ENCODE data around the gene HMBS. TPM values are rescaled to one million over a fixed set of nuclear protein-coding genes. Genes with fewer than 3 reads are reported as not detected.
"Not testable (repeated sequence)": the region's sequence is repeated elsewhere in the genome, so short reads cannot be mapped to it uniquely, and the experiment has no call there.

HMBS gene
- total RNA-seq, 1 donor from 2014 or later, result 30.1 TPM

- no peak for DNase-seq (ENCODE audit: low spot score)
Observed at GRCh38 chr11:119118227-119118626, 33.5 kb downstream of the HMBS start.

- DNase-seq (ENCODE audit: low spot score), result no peak
Observed at GRCh38 chr11:119118946-119119345, 34.3 kb downstream of the HMBS start.

- no peak for DNase-seq (ENCODE audit: low spot score)
Observed at GRCh38 chr11:119120639-119121007, 35.9 kb downstream of the HMBS start.

GRCh38 chr11:119121008-119121810 lies 36.5 kb downstream of the HMBS start, which contains the start of gene HINFP:
Gene HINFP, plus strand, starts transcription at chr11:119121580. Its CDS starts 5,365 bp downstream, at chr11:119126945.
- peak; percentile 100 for DNase-seq (ENCODE audit: low spot score)

GRCh38 chr11:119121811-119122124 lies 37.1 kb downstream of the HMBS start:
- DNase-seq (ENCODE audit: low spot score), result no peak

GRCh38 chr11:119125821-119126220 lies 41.1 kb downstream of the HMBS start:
- DNase-seq (ENCODE audit: low spot score), result no peak

- DNase-seq (ENCODE audit: low spot score), result peak; percentile 38
Observed at GRCh38 chr11:119126675-119127268, 42.1 kb downstream of the HMBS start.

GRCh38 chr11:119130662-119131061 lies 46.0 kb downstream of the HMBS start:
- DNase-seq (ENCODE audit: low spot score), result no peak

- no peak for DNase-seq (ENCODE audit: low spot score)
Observed at GRCh38 chr11:119134389-119134978, 49.8 kb downstream of the HMBS start.

- DNase-seq (ENCODE audit: low spot score), result not testable (repeated sequence)
Observed at GRCh38 chr11:119139276-119139675, 54.6 kb downstream of the HMBS start.

Other genes with a start within 250 kb of the HMBS start
- 0.48 TPM for gene CXCR5, start 201.0 kb upstream of the HMBS start, total RNA-seq (ENCODE audit: insufficient read depth, low replicate concordance)
- gene BCL9L, start 159.0 kb upstream of the HMBS start, total RNA-seq (ENCODE audit: insufficient read depth, low replicate concordance), result 15.9 TPM
- not detected for gene UPK2, start 128.6 kb upstream of the HMBS start, total RNA-seq (ENCODE audit: insufficient read depth, low replicate concordance)
- not detected for gene FOXR1, start 113.1 kb upstream of the HMBS start, total RNA-seq (ENCODE audit: insufficient read depth, low replicate concordance)
- 44.1 TPM for gene CENATAC, start 86.7 kb upstream of the HMBS start, total RNA-seq (ENCODE audit: insufficient read depth, low replicate concordance)
- gene RPS25, start 66.5 kb upstream of the HMBS start, total RNA-seq (ENCODE audit: insufficient read depth, low replicate concordance), result 2,427 TPM
- gene TRAPPC4, start 66.1 kb upstream of the HMBS start, total RNA-seq (ENCODE audit: insufficient read depth, low replicate concordance), result 62.6 TPM
- 18.5 TPM for gene SLC37A4, start 54.0 kb upstream of the HMBS start, total RNA-seq (ENCODE audit: insufficient read depth, low replicate concordance)
- 31.5 TPM for gene HYOU1, start 27.7 kb upstream of the HMBS start, total RNA-seq (ENCODE audit: insufficient read depth, low replicate concordance)
- gene VPS11, start 17.1 kb upstream of the HMBS start, total RNA-seq (ENCODE audit: insufficient read depth, low replicate concordance), result 12.8 TPM
- 29.9 TPM for gene DPAGT1, start 17.0 kb downstream of the HMBS start, total RNA-seq (ENCODE audit: insufficient read depth, low replicate concordance)
- gene C2CD2L, start 22.5 kb downstream of the HMBS start, total RNA-seq (ENCODE audit: insufficient read depth, low replicate concordance), result 1.9 TPM
- gene HINFP, start 36.7 kb downstream of the HMBS start, total RNA-seq (ENCODE audit: insufficient read depth, low replicate concordance), result 44.8 TPM
- 0.96 TPM for gene ABCG4, start 64.2 kb downstream of the HMBS start, total RNA-seq (ENCODE audit: insufficient read depth, low replicate concordance)
- gene NLRX1, start 83.8 kb downstream of the HMBS start, total RNA-seq (ENCODE audit: insufficient read depth, low replicate concordance), result 12.0 TPM
- not detected for gene NHERF4, start 100.6 kb downstream of the HMBS start, total RNA-seq (ENCODE audit: insufficient read depth, low replicate concordance)
- gene CBL, start 121.5 kb downstream of the HMBS start, total RNA-seq (ENCODE audit: insufficient read depth, low replicate concordance), result 11.3 TPM
- gene MCAM, start 232.2 kb downstream of the HMBS start, total RNA-seq (ENCODE audit: insufficient read depth, low replicate concordance), result 879 TPM
- gene RNF26, start 249.6 kb downstream of the HMBS start, total RNA-seq (ENCODE audit: insufficient read depth, low replicate concordance), result 0.72 TPM

Data from umbilical cord (tissue), 2 donors.